ENCODE measurements around the gene KCNG2.

Gene KCNG2

DNA sequence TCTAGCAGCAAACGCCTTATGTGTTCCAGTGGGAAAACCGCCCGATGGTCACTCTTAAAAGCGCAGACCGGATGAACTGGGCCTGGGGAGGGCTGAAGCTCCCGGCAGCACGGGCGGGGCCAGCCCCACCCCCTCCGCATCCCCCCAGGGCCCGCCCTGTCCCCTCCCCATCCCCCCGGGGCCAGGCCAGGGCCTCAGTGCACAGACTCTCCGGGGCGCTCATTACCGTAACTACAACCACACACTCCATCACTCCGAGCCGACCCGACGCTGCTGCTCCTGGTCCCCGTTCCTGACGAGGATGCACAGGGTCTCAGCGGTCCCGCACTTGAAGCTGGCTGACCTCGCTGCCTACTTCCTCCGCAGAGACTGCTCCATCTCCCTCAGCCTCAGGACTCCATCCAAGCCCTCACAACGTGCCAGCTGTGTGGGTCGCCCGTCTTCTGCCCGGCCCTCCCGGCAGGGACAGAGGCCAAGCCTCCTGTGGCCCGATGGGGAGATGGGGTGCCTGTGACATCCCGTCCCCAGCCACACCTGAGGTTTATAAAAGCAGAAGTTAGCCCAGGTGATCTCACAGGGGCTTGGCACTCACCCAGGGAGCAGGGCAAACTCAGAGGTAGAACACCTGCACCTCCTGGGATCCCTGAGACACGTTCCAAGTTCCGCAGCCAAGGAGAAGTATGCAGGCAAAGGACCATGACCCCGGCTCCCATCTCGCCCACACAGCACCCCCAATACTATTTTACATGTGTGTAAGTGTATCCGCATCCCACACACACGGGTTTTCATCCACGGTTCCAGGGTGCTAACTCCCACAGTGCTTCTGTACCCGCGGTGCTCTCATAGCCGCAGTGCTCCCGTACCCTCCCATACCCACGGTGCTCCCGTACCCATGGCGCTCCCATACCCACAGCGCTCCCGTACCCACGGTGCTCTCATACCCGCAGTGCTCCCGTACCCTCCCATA, 117.7 kb downstream of the KCNG2 start:
- TF ChIP-seq, protein P1, sequence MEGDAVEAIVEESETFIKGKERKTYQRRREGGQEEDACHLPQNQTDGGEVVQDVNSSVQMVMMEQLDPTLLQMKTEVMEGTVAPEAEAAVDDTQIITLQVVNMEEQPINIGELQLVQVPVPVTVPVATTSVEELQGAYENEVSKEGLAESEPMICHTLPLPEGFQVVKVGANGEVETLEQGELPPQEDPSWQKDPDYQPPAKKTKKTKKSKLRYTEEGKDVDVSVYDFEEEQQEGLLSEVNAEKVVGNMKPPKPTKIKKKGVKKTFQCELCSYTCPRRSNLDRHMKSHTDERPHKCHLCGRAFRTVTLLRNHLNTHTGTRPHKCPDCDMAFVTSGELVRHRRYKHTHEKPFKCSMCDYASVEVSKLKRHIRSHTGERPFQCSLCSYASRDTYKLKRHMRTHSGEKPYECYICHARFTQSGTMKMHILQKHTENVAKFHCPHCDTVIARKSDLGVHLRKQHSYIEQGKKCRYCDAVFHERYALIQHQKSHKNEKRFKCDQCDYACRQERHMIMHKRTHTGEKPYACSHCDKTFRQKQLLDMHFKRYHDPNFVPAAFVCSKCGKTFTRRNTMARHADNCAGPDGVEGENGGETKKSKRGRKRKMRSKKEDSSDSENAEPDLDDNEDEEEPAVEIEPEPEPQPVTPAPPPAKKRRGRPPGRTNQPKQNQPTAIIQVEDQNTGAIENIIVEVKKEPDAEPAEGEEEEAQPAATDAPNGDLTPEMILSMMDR (IDR thresholded peaks at IDR 0.05; ENCODE audit: low read depth, low read length) = no peak
- TF ChIP-seq EZH2phosphoT487 (IDR thresholded peaks at IDR 0.05; ENCODE audit: low read depth) = no peak
- H3K9me3 ChIP-seq (ENCODE audit: insufficient read depth, low read length) = no peaks in the 10 kb centered on the region
- peaks cover 72% of the 10 kb centered on the region for H3K36me3 ChIP-seq (replicated peaks; ENCODE audit: low read depth, low read length)
- no peaks in the 10 kb centered on the region for H3K4me1 ChIP-seq (ENCODE audit: low read length)
- no peak overlapping the region for H3K9ac ChIP-seq (ENCODE audit: low read length)
- H3K4me3 ChIP-seq (ENCODE audit: low read length) = no peak overlapping the region
- no peaks in the 10 kb centered on the region for H3K27me3 ChIP-seq (ENCODE audit: low read depth, low read length)
- peaks cover 17% of the 10 kb centered on the region; the same call in 1 of the 2 replicates for H4K20me1 ChIP-seq (ENCODE audit: insufficient read depth, low read length)
- H3K4me2 ChIP-seq (ENCODE audit: low read length) = no peak overlapping the region
- H3K27ac ChIP-seq (ENCODE audit: low read length) = no peak overlapping the region
- peaks cover 31% of the 10 kb centered on the region for H3K79me2 ChIP-seq (ENCODE audit: low read length)
- H2AFZ ChIP-seq (ENCODE audit: low read depth, low read length) = no peak overlapping the region

DNA sequence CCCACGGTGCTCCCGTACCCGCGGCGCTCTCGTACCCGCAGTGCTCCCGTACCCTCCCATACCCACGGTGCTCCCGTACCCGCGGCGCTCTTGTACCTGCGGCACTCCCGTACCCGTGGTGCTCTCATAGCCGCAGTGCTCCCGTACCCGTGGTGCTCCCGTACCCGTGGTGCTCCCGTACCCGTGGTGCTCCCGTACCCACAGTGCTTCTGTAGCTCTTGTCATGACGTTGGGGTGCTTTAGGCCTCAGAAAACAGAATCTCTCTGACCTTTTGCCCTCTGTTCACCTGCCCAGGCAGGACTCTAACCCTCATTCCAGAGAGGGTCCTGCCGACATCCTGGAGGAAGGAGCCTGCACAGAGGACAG, 118.4 kb downstream of the KCNG2 start:
- no peak overlapping the region for H2AFZ ChIP-seq (ENCODE audit: low read depth, low read length)
- peaks cover 67% of the 10 kb centered on the region for H3K36me3 ChIP-seq (replicated peaks; ENCODE audit: low read depth, low read length)
- peaks cover 24% of the 10 kb centered on the region for H3K79me2 ChIP-seq (ENCODE audit: low read length)
- H3K4me3 ChIP-seq (ENCODE audit: low read length) = no peak overlapping the region
- no peaks in the 10 kb centered on the region for H3K4me1 ChIP-seq (ENCODE audit: low read length)
- no peak overlapping the region for H3K9ac ChIP-seq (ENCODE audit: low read length)
- no peaks in the 10 kb centered on the region for H3K27me3 ChIP-seq (ENCODE audit: low read depth, low read length)
- TF ChIP-seq, protein P1 (IDR thresholded peaks at IDR 0.05; ENCODE audit: low read depth, low read length) = no peak
- no peak for TF ChIP-seq EZH2phosphoT487 (IDR thresholded peaks at IDR 0.05; ENCODE audit: low read depth)
- no peak overlapping the region for H3K4me2 ChIP-seq (ENCODE audit: low read length)
- no peaks in the 10 kb centered on the region for H3K9me3 ChIP-seq (ENCODE audit: insufficient read depth, low read length)
- H3K27ac ChIP-seq (ENCODE audit: low read length) = no peak overlapping the region
- H4K20me1 ChIP-seq (ENCODE audit: insufficient read depth, low read length) = peaks cover 17% of the 10 kb centered on the region; the same call in 1 of the 2 replicates

DNA sequence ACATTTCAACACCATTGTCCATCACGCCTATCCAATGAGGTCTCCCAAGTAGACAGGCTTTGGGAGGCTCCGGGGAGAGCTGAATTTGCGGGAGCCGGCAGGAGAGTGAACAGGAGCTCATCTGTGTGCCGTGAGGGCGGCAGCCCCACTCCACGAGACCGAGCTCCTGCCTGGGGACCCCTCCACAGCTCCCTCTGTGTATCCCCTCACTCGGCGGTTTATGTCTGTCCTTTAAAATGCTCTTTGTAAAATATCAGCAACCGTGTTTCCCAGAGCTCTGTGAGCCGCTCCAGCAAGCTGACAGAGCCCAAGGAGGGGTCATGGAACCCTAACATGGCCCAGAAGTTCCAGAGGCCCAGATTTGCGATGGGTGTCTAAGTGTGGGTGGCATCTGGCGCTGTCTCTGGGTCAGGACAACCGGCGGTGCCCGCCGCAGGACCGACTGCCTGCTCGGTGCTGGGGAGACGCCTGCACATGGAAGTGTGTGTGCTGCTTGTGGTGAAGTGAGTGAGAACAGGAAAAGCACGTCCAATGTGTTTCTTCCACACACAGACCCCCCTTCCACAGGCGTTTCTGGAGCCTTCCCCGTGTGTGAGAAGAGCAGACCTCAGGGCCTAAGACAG, 118.9 kb downstream of the KCNG2 start:
- H2AFZ ChIP-seq (ENCODE audit: low read depth, low read length) = no peak overlapping the region
- H3K9me3 ChIP-seq (ENCODE audit: insufficient read depth, low read length) = no peaks in the 10 kb centered on the region
- TF ChIP-seq, protein P1 (IDR thresholded peaks at IDR 0.05; ENCODE audit: low read depth, low read length) = no peak
- no peak for TF ChIP-seq EZH2phosphoT487 (IDR thresholded peaks at IDR 0.05; ENCODE audit: low read depth)
- no peak overlapping the region for H3K27ac ChIP-seq (ENCODE audit: low read length)
- H3K4me3 ChIP-seq (ENCODE audit: low read length) = no peak overlapping the region
- H3K36me3 ChIP-seq (replicated peaks; ENCODE audit: low read depth, low read length) = peaks cover 64% of the 10 kb centered on the region
- H3K4me2 ChIP-seq (ENCODE audit: low read length) = no peak overlapping the region
- H3K79me2 ChIP-seq (ENCODE audit: low read length) = peaks cover 19% of the 10 kb centered on the region
- no peak overlapping the region for H3K9ac ChIP-seq (ENCODE audit: low read length)
- H4K20me1 ChIP-seq (ENCODE audit: insufficient read depth, low read length) = peaks cover 17% of the 10 kb centered on the region; the same call in 1 of the 2 replicates
- no peaks in the 10 kb centered on the region for H3K27me3 ChIP-seq (ENCODE audit: low read depth, low read length)
- H3K4me1 ChIP-seq (ENCODE audit: low read length) = no peaks in the 10 kb centered on the region
